Hepatocyte (in vitro differentiated cells): ENCODE data around the gene KDM2A. TPM values are rescaled to one million over a fixed set of nuclear protein-coding genes. Genes with fewer than 3 reads are reported as not detected.

Experiments
- DNase-seq: peaks from one replicate; pipeline ENCODE4 v3.0.0-alpha.2; 2016; ENCODE audit warnings: low spot score
- H2AFZ ChIP-seq: fragments of 200-600 bp; sonication (generic); 2 replicates; pipeline ENCODE4 v1.6.0; 2016; ENCODE audit warnings: antibody characterized with exemption, mild to moderate bottlenecking
- H3K27ac ChIP-seq: fragments of 200-600 bp; sonication (generic); 2 replicates; pipeline ENCODE4 v1.5.1; 2016; ENCODE audit warnings: mild to moderate bottlenecking
- H3K27me3 ChIP-seq: fragments of 200-600 bp; sonication (generic); 2 replicates; pipeline ENCODE4 v1.6.1; 2016
- H3K36me3 ChIP-seq: fragments of 200-600 bp; sonication (generic); replicated peaks from 2 replicates; pipeline ENCODE4 v1.5.1; 2016; ENCODE audit warnings: low read depth; ENCODE audit not compliant: insufficient read depth
- H3K4me1 ChIP-seq: fragments of 200-600 bp; sonication (generic); 2 replicates; pipeline ENCODE4 v1.5.1; 2016; ENCODE audit warnings: mild to moderate bottlenecking, moderate library complexity; ENCODE audit not compliant: insufficient read depth
- H3K4me2 ChIP-seq: fragments of 200-600 bp; sonication (generic); 2 replicates; pipeline ENCODE4 v1.6.0; 2016
- H3K4me3 ChIP-seq: fragments of 200-600 bp; sonication (generic); 2 replicates; pipeline ENCODE4 v1.5.1; 2016; ENCODE audit warnings: mild to moderate bottlenecking
- H3K79me2 ChIP-seq: fragments of 200-600 bp; sonication (generic); 2 replicates; pipeline ENCODE4 v1.6.0; 2017; ENCODE audit warnings: mild to moderate bottlenecking
- H3K9me2 ChIP-seq: fragments of 200-600 bp; sonication (generic); replicated peaks from 2 replicates; pipeline ENCODE4 v1.6.0; 2017; ENCODE audit warnings: mild to moderate bottlenecking; ENCODE audit not compliant: insufficient read depth
- H3K9me3 ChIP-seq: fragments of 200-600 bp; sonication (generic); 2 replicates; pipeline ENCODE4 v1.5.1; 2016; ENCODE audit warnings: low read depth, mild to moderate bottlenecking
- H4K20me1 ChIP-seq: fragments of 200-600 bp; sonication (generic); 2 replicates; pipeline ENCODE4 v1.6.0; 2016; ENCODE audit warnings: mild to moderate bottlenecking; ENCODE audit not compliant: insufficient read depth, poor library complexity, severe bottlenecking
- EZH2 ChIP-seq: fragments of 200-600 bp; sonication (generic); IDR thresholded peaks from 2 replicates; pipeline ENCODE4 v1.6.1; 2016; ENCODE audit warnings: antibody characterized with exemption, mild to moderate bottlenecking, borderline replicate concordance
- EZH2phosphoT487 ChIP-seq: fragments of 200-600 bp; sonication (generic); IDR thresholded peaks from one replicate; pipeline ENCODE4 v1.6.1; 2018; ENCODE audit warnings: antibody characterized with exemption, mild to moderate bottlenecking, low read depth, moderate library complexity; ENCODE audit not compliant: unreplicated experiment, severe bottlenecking
- WGBS: methylation state at CpG from one replicate; pipeline ENCODE4 v1.1.6; 2016; ENCODE audit warnings: low lambda C conversion rate; ENCODE audit errors: missing lambda C conversion rate; 5-methylcytosine and 5-hydroxymethylcytosine counted together
- polyA plus RNA-seq: library from polyadenylated mRNA; unstranded; fragments of >200 nt; fragmentation: Nextera tagmentation; extraction: Ambion mirVana; gene quantifications from 2 replicates; pipeline ENCODE4 v1.2.1, GENCODE V29; 2016
- total RNA-seq: library from RNA; depleted of rRNA; stranded (reverse); fragments of >200 nt; gene quantifications from 2 replicates; pipeline ENCODE4 v1.2.3, GENCODE V29; 2014
- TF ChIP-seq, protein P1 (sequence below): fragments of 200-600 bp; sonication (generic); IDR thresholded peaks from 2 replicates; pipeline ENCODE4 v1.5.1; 2016; ENCODE audit warnings: antibody characterized with exemption, mild to moderate bottlenecking; ENCODE audit not compliant: poor library complexity

KDM2A gene
- total and polyA plus RNA-seq, 2 experiments from 2014 or later, result 18.7 to 51.2 TPM

DNA sequence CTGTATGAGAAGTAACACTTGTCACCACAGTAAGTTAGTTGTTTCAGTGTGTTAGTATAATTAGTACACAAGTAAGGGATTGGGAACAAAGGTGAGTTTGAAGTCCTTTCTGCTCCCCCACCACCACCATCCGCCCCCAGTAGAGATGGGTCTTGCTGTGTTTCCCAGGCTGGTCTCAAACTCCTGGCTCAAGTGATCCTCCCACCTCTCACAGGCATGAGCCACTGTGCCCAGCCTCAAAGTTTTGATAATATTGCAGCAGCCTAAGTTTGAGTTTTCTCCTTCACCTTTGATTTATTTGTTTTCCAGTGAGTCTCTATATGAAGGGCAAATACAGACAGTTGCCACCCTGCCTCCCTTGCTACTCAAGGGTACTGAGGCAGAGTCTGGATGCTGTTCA lies 123.5 kb downstream of the KDM2A start:
- H3K4me3 ChIP-seq, result no peak overlapping the region
- TF ChIP-seq EZH2phosphoT487 (no peak), EZH2 (no peak)
- TF ChIP-seq, protein P1, sequence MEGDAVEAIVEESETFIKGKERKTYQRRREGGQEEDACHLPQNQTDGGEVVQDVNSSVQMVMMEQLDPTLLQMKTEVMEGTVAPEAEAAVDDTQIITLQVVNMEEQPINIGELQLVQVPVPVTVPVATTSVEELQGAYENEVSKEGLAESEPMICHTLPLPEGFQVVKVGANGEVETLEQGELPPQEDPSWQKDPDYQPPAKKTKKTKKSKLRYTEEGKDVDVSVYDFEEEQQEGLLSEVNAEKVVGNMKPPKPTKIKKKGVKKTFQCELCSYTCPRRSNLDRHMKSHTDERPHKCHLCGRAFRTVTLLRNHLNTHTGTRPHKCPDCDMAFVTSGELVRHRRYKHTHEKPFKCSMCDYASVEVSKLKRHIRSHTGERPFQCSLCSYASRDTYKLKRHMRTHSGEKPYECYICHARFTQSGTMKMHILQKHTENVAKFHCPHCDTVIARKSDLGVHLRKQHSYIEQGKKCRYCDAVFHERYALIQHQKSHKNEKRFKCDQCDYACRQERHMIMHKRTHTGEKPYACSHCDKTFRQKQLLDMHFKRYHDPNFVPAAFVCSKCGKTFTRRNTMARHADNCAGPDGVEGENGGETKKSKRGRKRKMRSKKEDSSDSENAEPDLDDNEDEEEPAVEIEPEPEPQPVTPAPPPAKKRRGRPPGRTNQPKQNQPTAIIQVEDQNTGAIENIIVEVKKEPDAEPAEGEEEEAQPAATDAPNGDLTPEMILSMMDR, result no peak
- WGBS, result 83% methylated on average over 1 of the region's 1 CpG
- DNase-seq, result no peak
- H3K9me2 ChIP-seq, result no peaks in the 10 kb centered on the region
- H3K27me3 ChIP-seq, result no peaks in the 10 kb centered on the region
- H2AFZ ChIP-seq, result no peak overlapping the region
- peaks cover 32% of the 10 kb centered on the region for H3K4me1 ChIP-seq
- no peak overlapping the region for H3K27ac ChIP-seq
- peaks cover 5% of the 10 kb centered on the region for H3K36me3 ChIP-seq
- H3K4me2 ChIP-seq, result peak overlapping the region; percentile 81
- H4K20me1 ChIP-seq, result peaks cover 34% of the 10 kb centered on the region
- peaks cover 56% of the 10 kb centered on the region for H3K79me2 ChIP-seq
- H3K9me3 ChIP-seq, result no peaks in the 10 kb centered on the region

DNA sequence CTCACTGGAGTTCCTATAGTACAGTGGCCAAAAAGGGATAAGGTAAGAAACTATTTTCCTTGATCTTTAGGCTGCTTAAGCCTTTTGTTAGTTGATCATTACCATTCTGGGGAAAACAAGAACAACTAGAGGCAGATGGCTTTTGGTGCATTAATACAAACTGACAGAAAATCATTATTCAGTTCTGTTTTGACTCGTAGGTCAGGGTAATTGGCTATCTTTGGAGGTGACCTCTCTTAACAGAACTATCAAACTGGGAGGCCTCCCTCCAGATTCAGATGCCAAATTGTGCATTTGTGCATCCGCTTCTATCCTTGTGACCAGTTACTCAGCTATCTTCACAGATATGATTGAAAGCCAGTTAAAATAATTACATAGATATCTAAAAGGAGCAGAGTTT lies 124.0 kb downstream of the KDM2A start:
- Histone ChIP-seq H3K4me3 (no peak overlapping the region), H3K4me2 (peak overlapping the region; percentile 81), H3K4me1 (peaks cover 30% of the 10 kb centered on the region), H4K20me1 (peaks cover 34% of the 10 kb centered on the region), H3K27me3 (no peaks in the 10 kb centered on the region), H3K27ac (no peak overlapping the region), H3K79me2 (peaks cover 51% of the 10 kb centered on the region), H3K9me3 (no peaks in the 10 kb centered on the region), H2AFZ (no peak overlapping the region), H3K9me2 (no peaks in the 10 kb centered on the region), H3K36me3 (peaks cover 5% of the 10 kb centered on the region)
- no peak for DNase-seq
- 84% methylated on average over 2 of the region's 2 CpGs for WGBS
- TF ChIP-seq, protein P1, result no peak
- TF ChIP-seq EZH2 (no peak), EZH2phosphoT487 (no peak)

DNA sequence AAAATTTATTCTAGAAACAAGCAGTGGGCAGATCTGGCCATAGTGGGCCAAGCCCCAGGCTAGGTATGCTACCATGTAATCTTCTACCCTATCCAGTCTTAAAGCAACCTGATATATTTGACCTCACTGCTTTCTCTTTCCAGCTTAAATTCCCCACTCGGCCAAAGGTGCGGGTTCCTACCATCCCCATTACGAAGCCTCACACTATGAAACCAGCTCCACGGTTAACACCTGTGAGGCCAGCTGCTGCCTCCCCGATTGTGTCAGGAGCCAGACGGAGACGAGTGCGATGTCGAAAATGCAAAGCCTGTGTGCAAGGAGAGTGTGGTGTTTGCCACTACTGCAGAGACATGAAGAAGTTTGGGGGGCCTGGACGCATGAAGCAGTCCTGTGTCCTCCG lies 126.0 kb downstream of the KDM2A start:
- no peak overlapping the region for H3K4me2 ChIP-seq
- peaks cover 55% of the 10 kb centered on the region for H3K79me2 ChIP-seq
- H3K9me2 ChIP-seq, result no peaks in the 10 kb centered on the region
- H3K27ac ChIP-seq, result no peak overlapping the region
- WGBS, result 97% methylated on average over 11 of the region's 11 CpGs
- H3K9me3 ChIP-seq, result no peaks in the 10 kb centered on the region
- no peaks in the 10 kb centered on the region for H3K27me3 ChIP-seq
- H2AFZ ChIP-seq, result no peak overlapping the region
- peaks cover 5% of the 10 kb centered on the region for H3K36me3 ChIP-seq
- TF ChIP-seq EZH2 (no peak), EZH2phosphoT487 (no peak)
- TF ChIP-seq, protein P1, result no peak
- peaks cover 25% of the 10 kb centered on the region for H4K20me1 ChIP-seq
- no peak overlapping the region for H3K4me3 ChIP-seq
- H3K4me1 ChIP-seq, result peaks cover 18% of the 10 kb centered on the region
- DNase-seq, result no peak

DNA sequence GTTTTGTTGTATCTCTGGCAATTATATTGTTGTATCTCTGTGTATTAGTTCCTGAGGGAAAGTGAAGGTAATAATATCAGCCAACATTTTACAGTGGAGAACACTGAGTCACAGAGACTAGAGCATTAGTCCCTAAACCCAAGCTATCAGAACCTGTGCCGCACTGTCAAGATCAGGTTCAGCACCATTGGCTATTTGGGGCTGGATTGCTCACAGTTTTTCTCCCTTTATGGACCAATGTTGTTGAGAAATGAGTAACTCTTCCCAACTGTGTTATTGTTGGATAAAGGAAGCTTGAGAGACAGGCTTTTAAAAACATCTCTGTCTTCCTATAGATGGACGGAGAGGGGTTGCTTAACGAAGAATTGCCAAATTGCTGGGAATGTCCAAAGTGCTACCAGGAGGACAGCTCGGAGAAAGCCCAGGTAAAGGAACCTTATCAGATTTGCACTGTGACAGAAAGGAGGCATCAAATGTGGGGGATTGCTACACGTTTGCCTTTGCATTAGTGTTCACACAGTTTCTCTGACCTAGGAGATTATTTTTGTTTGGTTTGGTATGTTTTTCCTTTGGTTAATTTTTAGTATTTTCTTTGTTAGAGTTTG lies 129.0 kb downstream of the KDM2A start:
- 76% methylated on average over 5 of the region's 5 CpGs for WGBS
- peaks cover 27% of the 10 kb centered on the region for H3K79me2 ChIP-seq
- H4K20me1 ChIP-seq, result peaks cover 12% of the 10 kb centered on the region

More for the DNA sequence above, 129.0 kb downstream of the KDM2A start:
- no peak for DNase-seq
- Histone ChIP-seq H3K27me3 (no peaks in the 10 kb centered on the region), H3K36me3 (peaks cover 5% of the 10 kb centered on the region), H3K27ac (peak overlapping the region; percentile 56), H3K9me3 (no peaks in the 10 kb centered on the region), H3K4me1 (no peaks in the 10 kb centered on the region), H3K4me2 (no peak overlapping the region), H2AFZ (no peak overlapping the region), H3K4me3 (no peak overlapping the region), H3K9me2 (no peaks in the 10 kb centered on the region)
- TF ChIP-seq EZH2phosphoT487, result no peak
- TF ChIP-seq EZH2, result no peak
- TF ChIP-seq, protein P1, result no peak
